ENCODE results near the gene RAD52.

The RAD52 gene

GRCh38 chr12:912466-913235 lies 36.8 kb downstream of the RAD52 start:
- no peak for DNase-seq

GRCh38 chr12:911191-911826 lies 38.2 kb downstream of the RAD52 start:
- DNase-seq: no peak

- DNase-seq: no peak
Observed at GRCh38 chr12:910416-910815, 39.1 kb downstream of the RAD52 start.

- no peak for DNase-seq
Observed at GRCh38 chr12:909861-910260, 39.6 kb downstream of the RAD52 start.

- no peak for DNase-seq
Observed at GRCh38 chr12:907413-908185, 41.9 kb downstream of the RAD52 start.

- DNase-seq: no peak
Observed at GRCh38 chr12:906062-906585, 43.4 kb downstream of the RAD52 start.

- no peak for DNase-seq
Observed at GRCh38 chr12:905261-906031, 44.0 kb downstream of the RAD52 start.

GRCh38 chr12:904010-904414 lies 45.5 kb downstream of the RAD52 start:
- DNase-seq: no peak

- no peak for DNase-seq
Observed at GRCh38 chr12:903055-903454, 46.4 kb downstream of the RAD52 start.

GRCh38 chr12:902581-902980 lies 46.9 kb downstream of the RAD52 start:
- DNase-seq: no peak

- DNase-seq: no peak
Observed at GRCh38 chr12:897386-897785, 52.1 kb downstream of the RAD52 start.

GRCh38 chr12:896031-896430 lies 53.5 kb downstream of the RAD52 start:
- no peak for DNase-seq

GRCh38 chr12:894226-894625 lies 55.3 kb downstream of the RAD52 start:
- DNase-seq: no peak

GRCh38 chr12:886206-886605 lies 63.3 kb downstream of the RAD52 start:
- DNase-seq: no peak

- no peak for DNase-seq
Observed at GRCh38 chr12:885701-886100, 63.8 kb downstream of the RAD52 start.

- no peak for DNase-seq
Observed at GRCh38 chr12:884746-885414, 64.6 kb downstream of the RAD52 start.

GRCh38 chr12:880656-881055 lies 68.8 kb downstream of the RAD52 start:
- no peak for DNase-seq

- DNase-seq: no peak
Observed at GRCh38 chr12:879641-880040, 69.9 kb downstream of the RAD52 start.

GRCh38 chr12:873954-874353 lies 75.5 kb downstream of the RAD52 start:
- DNase-seq: no peak

GRCh38 chr12:870378-870777 lies 79.1 kb downstream of the RAD52 start:
- no peak for DNase-seq

GRCh38 chr12:868722-869121 lies 80.8 kb downstream of the RAD52 start:
- no peak for DNase-seq

GRCh38 chr12:867905-868304 lies 81.6 kb downstream of the RAD52 start:
- no peak for DNase-seq
